ENCODE measurements around the gene XCR1.
"Not testable (repeated sequence)": the region's sequence is repeated elsewhere in the genome, so short reads cannot be mapped to it uniquely, and the experiment has no call there.

XCR1 gene

DNA sequence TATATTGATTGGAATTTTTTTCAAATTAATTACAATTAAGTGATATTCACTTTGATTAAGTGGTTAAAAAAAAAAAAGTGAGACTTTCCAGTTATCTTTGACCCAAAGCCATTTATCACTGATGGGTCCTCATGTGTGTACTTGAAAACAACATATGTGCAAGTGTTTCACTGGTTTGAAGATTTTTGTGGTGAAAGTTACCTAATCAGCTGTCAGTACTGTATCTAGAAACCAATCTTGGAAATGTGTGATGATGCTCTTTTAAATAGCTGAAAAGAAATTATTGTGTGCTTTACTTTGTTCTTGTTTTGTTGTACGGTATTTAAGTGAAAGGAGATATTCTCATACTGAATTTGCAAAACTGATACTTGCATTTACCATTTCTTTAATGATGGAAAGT, 11.6 kb upstream of the XCR1 start:
- no peak for DNase-seq (ENCODE audit: low spot score)

DNA sequence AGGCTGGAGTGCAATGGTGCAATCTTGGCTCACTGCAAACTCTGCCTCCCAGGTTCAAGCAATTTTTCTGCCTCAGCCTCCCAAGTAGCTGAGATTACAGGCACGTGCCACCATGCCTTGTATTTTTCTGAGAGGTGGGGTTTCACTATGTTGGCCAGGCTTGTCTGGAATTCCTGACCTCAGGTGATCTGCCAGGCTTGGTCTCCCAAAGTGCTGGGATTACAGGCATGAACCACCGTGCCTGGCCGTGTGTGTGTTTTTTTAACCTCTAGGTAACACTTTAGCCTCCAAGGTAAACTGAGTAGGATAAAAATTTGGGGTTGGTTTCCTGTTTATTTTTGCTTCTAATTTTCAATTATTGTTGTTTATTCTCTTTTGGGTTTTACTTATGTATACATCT, 10.8 kb upstream of the XCR1 start:
- not testable (repeated sequence) for DNase-seq (ENCODE audit: low spot score)

GRCh38 chr3:46036191-46036590, 8.9 kb upstream of the XCR1 start:
- no peak for DNase-seq (ENCODE audit: low spot score)

DNA sequence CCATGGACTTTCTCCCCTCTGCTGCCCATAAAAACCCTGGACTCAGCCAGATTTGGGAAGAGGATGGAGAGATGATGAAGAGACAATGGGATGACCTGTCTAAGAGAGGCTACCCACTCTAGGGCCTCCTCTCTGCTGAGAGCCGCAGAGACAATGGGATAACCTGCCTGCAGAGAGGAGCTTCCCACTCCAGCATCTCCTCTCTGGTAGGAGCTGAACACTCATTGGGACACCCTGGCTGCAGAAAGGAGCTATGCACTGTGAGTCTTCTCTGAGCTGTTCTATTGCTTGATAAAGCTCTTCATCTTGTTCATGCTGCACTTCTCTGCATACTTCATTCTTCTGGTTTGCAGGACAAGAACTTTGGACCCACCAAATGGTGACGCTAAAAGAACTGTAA, 4.5 kb upstream of the XCR1 start:
- DNase-seq (ENCODE audit: low spot score): no peak

DNA sequence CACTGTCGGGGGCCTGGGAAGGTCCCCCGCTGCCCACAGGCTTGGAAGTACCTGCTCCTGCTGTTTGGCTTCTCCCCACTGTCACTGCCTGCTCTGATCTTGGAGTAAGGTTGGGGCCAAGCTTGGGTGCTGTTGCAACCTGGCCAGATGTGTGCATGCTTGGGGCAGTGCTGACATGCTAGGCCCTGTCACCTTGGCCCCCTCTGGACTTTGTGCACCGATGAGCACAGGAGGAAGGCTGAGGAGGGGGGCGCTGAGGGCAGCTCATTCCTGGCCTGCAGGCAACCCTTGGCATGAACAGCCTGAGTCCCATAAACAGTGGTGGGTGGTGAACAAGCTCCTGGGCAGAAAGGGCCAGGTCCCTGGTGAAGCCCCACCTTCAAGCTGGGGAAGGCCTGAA, 4.0 kb upstream of the XCR1 start:
- DNase-seq (ENCODE audit: low spot score): no peak

- DNase-seq (ENCODE audit: low spot score): no peak
Measured at GRCh38 chr3:46030626-46031025, 3.3 kb upstream of the XCR1 start.

DNA sequence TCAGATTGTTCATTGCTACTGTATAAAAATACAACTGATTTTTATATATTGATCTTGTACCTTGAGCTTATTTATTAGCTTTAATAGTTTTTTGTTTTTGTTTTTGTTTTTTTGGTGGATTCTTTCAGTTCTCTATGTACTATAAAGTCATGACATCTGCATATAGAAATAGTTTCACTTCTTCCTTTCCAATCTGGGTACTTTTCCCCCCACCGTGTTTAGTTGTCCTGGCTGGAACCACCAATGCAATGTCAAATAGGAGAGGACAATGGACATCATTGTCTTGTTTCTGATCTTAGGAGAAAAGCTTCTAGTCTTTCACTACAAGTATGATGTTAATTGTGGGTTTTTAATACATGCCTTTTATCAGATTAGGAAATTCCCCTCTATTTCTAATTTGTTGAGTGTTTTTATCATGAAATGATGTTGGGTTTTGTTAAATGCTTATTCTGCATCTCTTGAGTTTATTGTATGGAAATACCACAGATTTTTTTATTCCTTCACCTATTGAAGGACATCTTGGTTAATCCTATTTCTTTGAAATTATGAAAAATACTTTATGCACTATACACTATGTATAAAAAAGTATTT, 2.8 kb upstream of the XCR1 start:
- DNase-seq (ENCODE audit: low spot score): no peak

- no peak for DNase-seq (ENCODE audit: low spot score)
Measured at GRCh38 chr3:46027736-46028397, 584 bp upstream of the XCR1 start.

DNA sequence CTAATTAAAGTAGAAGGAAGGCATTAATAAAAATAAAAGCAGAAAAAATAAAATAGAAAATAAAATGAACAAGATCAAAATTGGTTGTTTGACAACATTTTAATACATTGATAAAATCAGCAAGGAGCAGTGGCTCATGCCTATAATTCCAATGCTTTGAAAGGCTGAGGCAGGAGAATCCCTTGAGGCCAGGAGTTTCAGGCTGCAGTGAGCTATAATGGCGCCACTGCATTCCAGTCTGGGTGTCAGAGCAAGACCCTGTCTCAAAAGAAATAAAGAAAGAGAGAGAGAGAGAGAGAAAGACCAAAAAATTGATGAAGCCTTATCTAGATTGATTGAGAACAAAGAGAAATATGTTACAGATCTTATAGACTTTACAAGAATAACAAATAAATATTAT, 2.1 kb downstream of the XCR1 start:
- DNase-seq (ENCODE audit: low spot score): no peak

DNA sequence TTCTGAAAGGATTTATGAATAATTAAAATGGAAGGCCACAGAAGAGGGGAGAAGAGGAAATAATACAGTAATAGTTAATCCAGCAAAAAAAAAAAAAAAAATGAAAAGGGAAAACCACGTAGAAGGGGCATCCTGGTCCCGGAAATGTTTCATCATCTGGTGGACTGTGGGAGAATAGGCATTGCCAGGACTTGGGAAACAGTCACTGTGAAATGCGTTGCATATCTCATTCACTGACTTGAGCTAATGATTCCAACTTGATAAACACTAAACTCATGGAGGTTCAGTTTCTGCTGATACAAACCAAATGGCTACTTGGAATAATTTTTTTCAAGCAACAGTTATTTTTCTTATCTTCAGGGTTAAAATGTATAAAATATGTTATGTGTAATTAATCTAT, 3.2 kb downstream of the XCR1 start:
- no peak for DNase-seq (ENCODE audit: low spot score)

- DNase-seq (ENCODE audit: low spot score): no peak
Measured at GRCh38 chr3:46022909-46023785, 4.1 kb downstream of the XCR1 start.

- no peak for DNase-seq (ENCODE audit: low spot score)
Measured at GRCh38 chr3:46021516-46021915, 5.8 kb downstream of the XCR1 start.

DNA sequence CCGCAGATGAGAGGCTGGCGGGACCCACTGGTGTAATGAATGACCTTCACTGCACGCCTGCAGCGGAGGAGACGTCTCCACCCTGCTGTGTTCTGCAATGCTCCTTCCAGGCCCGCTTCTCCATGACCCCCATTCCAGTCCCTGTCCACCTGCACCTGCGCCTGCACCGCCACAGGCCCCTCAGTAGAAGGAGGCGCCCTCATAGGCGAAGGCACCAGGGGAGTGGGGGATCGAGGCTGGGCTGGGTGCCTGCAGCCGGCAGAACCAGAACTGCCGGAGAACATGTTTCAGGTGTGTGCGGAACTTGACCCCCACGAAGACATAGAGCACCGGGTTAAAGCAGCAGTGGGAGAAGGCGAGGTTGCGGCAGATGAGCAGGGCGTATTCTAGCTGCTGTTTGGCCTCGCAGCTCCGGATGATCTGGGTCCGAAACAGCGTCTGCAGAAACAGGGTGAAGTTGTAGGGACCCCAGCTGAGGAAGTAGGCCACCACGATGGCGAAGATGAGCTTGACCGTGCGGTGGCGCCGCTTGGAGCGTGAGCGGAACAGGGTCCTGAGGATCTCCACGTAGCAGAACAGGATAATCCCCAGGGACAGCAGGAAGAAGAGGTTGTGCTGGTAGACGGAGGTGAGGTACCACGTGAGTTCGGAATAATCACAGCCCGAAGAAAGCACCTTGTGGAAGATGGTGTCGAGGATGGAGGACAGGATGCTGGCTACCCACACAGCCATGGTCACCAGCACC, 6.3 kb downstream of the XCR1 start:
- no peak for DNase-seq (ENCODE audit: low spot score)

- DNase-seq (ENCODE audit: low spot score): no peak
Measured at GRCh38 chr3:46019707-46020106, 7.6 kb downstream of the XCR1 start.

DNA sequence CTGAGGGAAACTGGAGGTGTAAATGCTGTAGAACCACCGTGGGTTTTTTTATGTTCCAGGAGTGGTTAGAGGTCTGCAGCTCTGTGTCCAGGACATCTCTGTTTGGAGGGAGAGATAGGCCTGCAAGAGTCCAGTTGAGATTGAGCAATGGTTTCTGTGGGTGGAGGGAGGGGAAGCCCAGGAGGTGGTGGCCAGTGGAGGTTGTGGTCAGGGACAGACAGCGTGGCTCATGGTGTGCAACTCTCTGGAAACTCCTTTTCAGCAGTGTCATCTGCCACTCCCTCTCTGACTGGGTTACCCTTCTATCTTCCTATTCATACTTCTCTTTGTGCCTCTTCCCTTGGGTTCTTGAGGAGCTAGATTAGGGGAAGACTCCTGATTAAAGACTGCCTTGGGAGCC, 9.6 kb downstream of the XCR1 start:
- DNase-seq (ENCODE audit: low spot score): no peak

DNA sequence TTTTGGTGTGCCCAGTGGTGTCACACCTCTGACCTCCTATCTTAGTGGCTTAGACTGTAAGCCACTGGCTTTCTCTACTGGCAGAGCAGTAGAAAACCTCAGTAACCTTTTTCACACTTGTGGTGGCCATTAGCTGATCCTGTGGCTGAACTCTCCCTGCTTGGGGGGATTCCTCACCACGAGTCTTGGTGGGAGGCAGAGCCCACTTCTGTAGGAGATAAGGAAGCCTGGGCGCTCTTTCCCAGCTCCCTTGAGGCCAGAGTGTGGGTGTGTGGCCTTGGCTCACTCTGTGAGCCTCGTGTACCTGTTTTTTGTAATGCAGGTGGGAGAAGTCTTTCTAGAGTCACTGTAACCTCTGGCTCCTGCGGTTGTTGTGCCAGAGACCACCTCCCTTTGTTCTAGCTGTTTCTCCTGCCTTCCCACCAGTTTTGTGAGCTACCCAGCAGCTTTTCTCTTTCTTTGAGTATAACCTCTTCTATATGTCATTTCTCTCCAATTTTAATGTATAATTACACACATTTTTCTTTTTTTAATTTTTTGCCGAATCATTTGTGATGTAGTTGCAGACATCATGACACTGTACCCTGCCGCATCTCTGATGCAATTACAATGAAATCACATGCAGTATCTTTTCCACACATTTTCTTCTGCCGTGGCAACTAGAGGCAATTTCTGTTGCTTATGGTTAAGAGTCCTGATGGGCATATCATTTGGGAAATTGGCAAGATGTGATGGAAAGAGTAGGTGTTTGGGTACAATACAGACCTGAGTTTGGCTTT, 13.8 kb downstream of the XCR1 start:
- no peak for DNase-seq (ENCODE audit: low spot score)

GRCh38 chr3:46012246-46012645, 15.0 kb downstream of the XCR1 start:
- no peak for DNase-seq (ENCODE audit: low spot score)

- DNase-seq (ENCODE audit: low spot score): no peak
Measured at GRCh38 chr3:46010519-46011113, 16.7 kb downstream of the XCR1 start.

GRCh38 chr3:46008058-46008457, 19.2 kb downstream of the XCR1 start:
- no peak for DNase-seq (ENCODE audit: low spot score)

DNA sequence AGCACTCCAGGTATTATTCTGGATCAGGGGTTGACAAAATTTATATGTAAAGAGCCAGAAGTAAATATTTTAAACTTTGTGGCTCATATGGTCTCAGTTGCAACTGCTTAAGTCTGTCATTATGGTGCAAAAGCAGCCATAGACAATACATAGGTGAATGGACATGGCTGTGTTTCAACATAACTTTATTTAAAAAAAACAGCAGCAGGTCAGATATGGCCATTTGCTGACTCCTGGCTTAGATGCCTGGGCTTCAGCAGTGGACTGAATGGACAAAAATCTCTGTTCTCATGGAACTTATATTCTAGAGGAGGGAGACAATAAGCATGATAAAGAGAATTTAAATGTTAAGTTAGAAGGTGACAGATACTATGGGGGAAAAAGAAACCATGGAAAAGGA, 20.0 kb downstream of the XCR1 start:
- no peak for DNase-seq (ENCODE audit: low spot score)

- DNase-seq (ENCODE audit: low spot score): no peak
Measured at GRCh38 chr3:46006238-46007032, 20.8 kb downstream of the XCR1 start.

Measured in COLO829 (cell line).